Caco-2 (cell line): Measurements from ENCODE around the gene SDCBP2. TPM values are rescaled to one million over a fixed set of nuclear protein-coding genes. Genes with fewer than 3 reads are reported as not detected.

Experiments
- Bru-seq: library from RNA; stranded (reverse); fragments of 400-500 nt; gene quantifications from one replicate; lab custom pipeline; 2021; lab: Mats Ljungman, UMichigan
- BruChase-seq, 2 experiments: library from RNA; stranded (reverse); fragments of 400-500 nt; gene quantifications; one replicate each; lab custom pipeline; 2021; lab: Mats Ljungman, UMichigan
- BruUV-seq: library from RNA; stranded (reverse); fragments of 400-500 nt; replicated peaks from 2 replicates; lab custom pipeline; 2021; lab: Mats Ljungman, UMichigan
- CTCF ChIA-PET: fragments of 300-600 bp; sonication (Branson Sonifier 250); formaldehyde crosslinking; loops from one replicate; lab custom pipeline; 2022; ENCODE audit warnings: antibody characterized with exemption; lab: Charles Lee
- POLR2A ChIA-PET: fragments of 300-600 bp; sonication (Branson Sonifier 250); formaldehyde crosslinking; loops from one replicate; lab custom pipeline; 2022; ENCODE audit warnings: antibody characterized with exemption; lab: Charles Lee
- DNase-seq, 2 experiments: peaks; one replicate each; pipeline versions ENCODE4 v3.0.0 to v3.0.0-alpha.2; 2020 to 2022
- H3K27me3 ChIP-seq: replicated peaks from 2 replicates; pipeline ENCODE4 v1.6.0; 2011; ENCODE audit warnings: low read length; ENCODE audit not compliant: control insufficient read depth, insufficient read depth
- H3K36me3 ChIP-seq: 2 replicates; pipeline ENCODE4 v1.5.1; 2011; ENCODE audit warnings: low read length; ENCODE audit not compliant: control insufficient read depth, insufficient read depth
- H3K4me1 ChIP-seq: fragments of 250-450 bp; sonication (Bioruptor Pico); 2 replicates; pipeline ENCODE4 v1.5.1; 2020; ENCODE audit warnings: mild to moderate bottlenecking
- H3K4me3 ChIP-seq: 2 replicates; pipeline ENCODE4 v1.5.1; 2011; ENCODE audit warnings: low read depth, mild to moderate bottlenecking, control low read depth, low read length
- H3K9me3 ChIP-seq: fragments of 250-450 bp; sonication (Bioruptor Pico); 2 replicates; pipeline ENCODE4 v1.5.1; 2020; ENCODE audit warnings: mild to moderate bottlenecking, moderate library complexity
- H3K27ac Mint-ChIP-seq: one replicate; pipeline ENCODE4 v1.8.0; 2022; ENCODE audit warnings: mixed read lengths; ENCODE audit not compliant: unreplicated experiment
- H3K27me3 Mint-ChIP-seq: one replicate; pipeline ENCODE4 v1.8.0; 2022; ENCODE audit warnings: mixed read lengths; ENCODE audit not compliant: insufficient read depth, unreplicated experiment
- H3K36me3 Mint-ChIP-seq: one replicate; pipeline ENCODE4 v1.8.0; 2022; ENCODE audit warnings: mild to moderate bottlenecking, mixed read lengths; ENCODE audit not compliant: insufficient read depth, unreplicated experiment
- H3K4me1 Mint-ChIP-seq: one replicate; pipeline ENCODE4 v1.8.0; 2022; ENCODE audit warnings: low read depth, mixed read lengths; ENCODE audit not compliant: unreplicated experiment
- H3K4me3 Mint-ChIP-seq: one replicate; pipeline ENCODE4 v1.8.0; 2022; ENCODE audit warnings: mild to moderate bottlenecking, moderate library complexity, mixed read lengths; ENCODE audit not compliant: unreplicated experiment
- H3K9me3 Mint-ChIP-seq: one replicate; pipeline ENCODE4 v1.8.0; 2022; ENCODE audit warnings: mixed read lengths; ENCODE audit not compliant: unreplicated experiment
- intact Hi-C: fragments of 100-400 bp; cut with micrococcal nuclease; formaldehyde crosslinking; loops from one replicate; pipeline ENCODE4 v1.10.0; 2022; ENCODE audit not compliant: unreplicated experiment
- long read RNA-seq: library from polyadenylated mRNA; stranded (forward); transcript quantifications from one replicate; pipeline ENCODE4 v2.0.0, GENCODE V29; 2022
- total RNA-seq: library from RNA; stranded (reverse); gene quantifications from 2 replicates; pipeline ENCODE4 v1.2.3, GENCODE V29; 2022
- TF ChIP-seq, protein P1 (sequence below), 2 experiments: fragments of 200-600 bp in 1 of 2; IDR thresholded peaks; 1 replicate in 1 of 2; 2 replicates in 1 of 2; pipeline versions ENCODE4 v1.5.1 to v1.8.0; 2011 to 2022; ENCODE audit warnings: antibody characterized with exemption in 1 of 2, control low read depth in 1 of 2, inconsistent platforms in 1 of 2, low read depth in 1 of 2, low read length in 1 of 2, mild to moderate bottlenecking in 1 of 2, moderate library complexity in 1 of 2; ENCODE audit not compliant: insufficient read depth in 1 of 2, severe bottlenecking in 1 of 2, unreplicated experiment in 1 of 2

Gene SDCBP2, protein sequence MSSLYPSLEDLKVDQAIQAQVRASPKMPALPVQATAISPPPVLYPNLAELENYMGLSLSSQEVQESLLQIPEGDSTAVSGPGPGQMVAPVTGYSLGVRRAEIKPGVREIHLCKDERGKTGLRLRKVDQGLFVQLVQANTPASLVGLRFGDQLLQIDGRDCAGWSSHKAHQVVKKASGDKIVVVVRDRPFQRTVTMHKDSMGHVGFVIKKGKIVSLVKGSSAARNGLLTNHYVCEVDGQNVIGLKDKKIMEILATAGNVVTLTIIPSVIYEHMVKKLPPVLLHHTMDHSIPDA
- total RNA-seq (1.4 and 2.0 TPM in 2 replicates), Bru-seq, nascent RNA (percentile 26 among the genes with signal in this experiment), BruChase-seq, experiment 1, labeled RNA remaining after a 2-hour chase (percentile 40 among the genes with signal in this experiment), BruChase-seq, experiment 2, labeled RNA remaining after a 6-hour chase (percentile 34 among the genes with signal in this experiment)
- long read RNA-seq, partial matches to known transcripts: 1 of 3 reads
- long read RNA-seq, other reads (novel, unspliced or antisense): 1 of 3 reads

DNA sequence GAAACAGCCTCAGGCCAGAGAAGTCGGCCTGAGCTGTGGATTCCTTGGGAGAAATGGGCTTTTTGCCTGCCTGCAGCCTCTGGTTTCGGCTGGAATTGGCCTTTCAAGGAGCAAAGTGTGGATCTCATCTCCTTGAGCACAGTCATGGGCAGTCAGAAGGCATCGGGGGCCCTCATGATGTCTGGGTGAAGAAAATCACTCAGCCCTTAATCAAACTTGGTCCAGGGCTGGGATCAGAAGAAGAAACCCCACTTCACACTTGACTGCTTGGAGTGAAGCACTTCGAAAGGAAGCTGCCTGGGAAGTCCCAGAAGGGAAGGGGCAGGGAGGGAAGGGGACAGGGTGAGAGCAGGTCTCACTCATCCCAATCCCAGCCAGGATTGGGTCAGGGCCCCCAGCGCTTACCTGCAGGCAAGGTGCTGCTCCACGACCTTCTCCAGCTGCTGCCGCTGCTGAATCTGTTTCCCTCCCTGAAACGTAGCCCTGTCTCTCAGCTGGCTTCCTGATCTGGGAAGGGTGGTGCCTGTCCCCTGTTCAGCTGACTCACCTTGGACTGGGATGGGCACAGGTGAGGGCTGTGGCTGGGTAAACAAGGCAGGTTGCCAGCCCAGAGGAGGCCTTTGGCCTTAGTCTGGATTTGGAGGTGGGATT lies at the start of gene SDCBP2:
TSS of gene SDCBP2 (minus strand) at position 460 of the 651 bp plus-strand sequence. CDS start 8,723 bp downstream, outside the sequence.
- H3K27ac Mint-ChIP-seq: peak within 1 kb of the TSS; percentile 20
- no peak within 1 kb of the TSS for H3K4me3 ChIP-seq
- TF ChIP-seq, protein P1, sequence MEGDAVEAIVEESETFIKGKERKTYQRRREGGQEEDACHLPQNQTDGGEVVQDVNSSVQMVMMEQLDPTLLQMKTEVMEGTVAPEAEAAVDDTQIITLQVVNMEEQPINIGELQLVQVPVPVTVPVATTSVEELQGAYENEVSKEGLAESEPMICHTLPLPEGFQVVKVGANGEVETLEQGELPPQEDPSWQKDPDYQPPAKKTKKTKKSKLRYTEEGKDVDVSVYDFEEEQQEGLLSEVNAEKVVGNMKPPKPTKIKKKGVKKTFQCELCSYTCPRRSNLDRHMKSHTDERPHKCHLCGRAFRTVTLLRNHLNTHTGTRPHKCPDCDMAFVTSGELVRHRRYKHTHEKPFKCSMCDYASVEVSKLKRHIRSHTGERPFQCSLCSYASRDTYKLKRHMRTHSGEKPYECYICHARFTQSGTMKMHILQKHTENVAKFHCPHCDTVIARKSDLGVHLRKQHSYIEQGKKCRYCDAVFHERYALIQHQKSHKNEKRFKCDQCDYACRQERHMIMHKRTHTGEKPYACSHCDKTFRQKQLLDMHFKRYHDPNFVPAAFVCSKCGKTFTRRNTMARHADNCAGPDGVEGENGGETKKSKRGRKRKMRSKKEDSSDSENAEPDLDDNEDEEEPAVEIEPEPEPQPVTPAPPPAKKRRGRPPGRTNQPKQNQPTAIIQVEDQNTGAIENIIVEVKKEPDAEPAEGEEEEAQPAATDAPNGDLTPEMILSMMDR (IDR thresholded peaks at IDR 0.05; ENCODE audit: insufficient read depth in 1 of 2, low read depth in 1 of 2, low read length in 1 of 2, severe bottlenecking in 1 of 2, unreplicated experiment in 1 of 2): no peak
- intact Hi-C loops: loop anchor here (5.0 kb wide), 1 partner anchor 63 kb away; the partner anchor contains the start of gene FKBP1A
- no peaks in the 10 kb centered on the region for H3K27me3 Mint-ChIP-seq
- ChIA-PET CTCF (no interaction called here), POLR2A (no interaction called here)
- no peaks in the 10 kb centered on the region for H3K27me3 ChIP-seq
- H3K36me3 ChIP-seq: peaks cover 4% of the 10 kb centered on the region
- H3K9me3 Mint-ChIP-seq: no peaks in the 10 kb centered on the region
- peaks cover 31% of the 10 kb centered on the region for H3K4me1 ChIP-seq
- peaks cover 13% of the 10 kb centered on the region for H3K4me1 Mint-ChIP-seq
- DNase-seq: peak in 1 of 2 experiments; percentile 39
- no TSS peak for BruUV-seq
- H3K9me3 ChIP-seq: no peaks in the 10 kb centered on the region
- H3K4me3 Mint-ChIP-seq: no peak within 1 kb of the TSS
- H3K36me3 Mint-ChIP-seq: peaks cover 18% of the 10 kb centered on the region

DNA sequence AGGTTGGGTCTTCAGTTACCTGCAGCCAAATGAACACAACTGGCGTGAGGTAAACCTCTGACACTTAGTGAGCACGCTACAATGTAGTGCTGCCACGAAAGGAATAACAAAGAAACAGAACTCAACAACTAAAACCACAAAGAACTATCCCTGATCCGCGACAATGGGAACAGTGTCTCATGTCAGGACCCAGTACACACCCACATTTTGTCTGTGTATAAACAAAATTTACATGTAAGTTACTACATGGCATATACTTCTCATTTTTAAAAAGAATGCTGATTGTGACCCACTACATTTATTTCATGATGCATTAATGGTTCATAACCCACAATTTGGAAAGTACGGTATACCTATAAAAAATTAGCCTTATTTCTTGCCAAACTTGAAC lies 49.8 kb upstream of the SDCBP2 start:
- intact Hi-C loops: no loop called here
- Histone ChIP-seq H3K9me3 (no peaks in the 10 kb centered on the region), H3K36me3 (no peaks in the 10 kb centered on the region; the same call in 1 of the 2 replicates), H3K4me1 (peaks cover 16% of the 10 kb centered on the region), H3K27me3 (no peaks in the 10 kb centered on the region), H3K4me3 (no peak overlapping the region)
- no peak for DNase-seq
- BruUV-seq: no TSS peak
- H3K27ac Mint-ChIP-seq: no peak overlapping the region
- H3K27me3 Mint-ChIP-seq: no peaks in the 10 kb centered on the region
- no peak overlapping the region for H3K4me3 Mint-ChIP-seq
- H3K9me3 Mint-ChIP-seq: no peaks in the 10 kb centered on the region
- TF ChIP-seq, protein P1 (IDR thresholded peaks at IDR 0.05; ENCODE audit: insufficient read depth in 1 of 2, low read depth in 1 of 2, low read length in 1 of 2, severe bottlenecking in 1 of 2, unreplicated experiment in 1 of 2): no peak
- H3K36me3 Mint-ChIP-seq: peaks cover 28% of the 10 kb centered on the region
- ChIA-PET CTCF (no interaction called here), POLR2A (no interaction called here)
- H3K4me1 Mint-ChIP-seq: peaks cover 9% of the 10 kb centered on the region

DNA sequence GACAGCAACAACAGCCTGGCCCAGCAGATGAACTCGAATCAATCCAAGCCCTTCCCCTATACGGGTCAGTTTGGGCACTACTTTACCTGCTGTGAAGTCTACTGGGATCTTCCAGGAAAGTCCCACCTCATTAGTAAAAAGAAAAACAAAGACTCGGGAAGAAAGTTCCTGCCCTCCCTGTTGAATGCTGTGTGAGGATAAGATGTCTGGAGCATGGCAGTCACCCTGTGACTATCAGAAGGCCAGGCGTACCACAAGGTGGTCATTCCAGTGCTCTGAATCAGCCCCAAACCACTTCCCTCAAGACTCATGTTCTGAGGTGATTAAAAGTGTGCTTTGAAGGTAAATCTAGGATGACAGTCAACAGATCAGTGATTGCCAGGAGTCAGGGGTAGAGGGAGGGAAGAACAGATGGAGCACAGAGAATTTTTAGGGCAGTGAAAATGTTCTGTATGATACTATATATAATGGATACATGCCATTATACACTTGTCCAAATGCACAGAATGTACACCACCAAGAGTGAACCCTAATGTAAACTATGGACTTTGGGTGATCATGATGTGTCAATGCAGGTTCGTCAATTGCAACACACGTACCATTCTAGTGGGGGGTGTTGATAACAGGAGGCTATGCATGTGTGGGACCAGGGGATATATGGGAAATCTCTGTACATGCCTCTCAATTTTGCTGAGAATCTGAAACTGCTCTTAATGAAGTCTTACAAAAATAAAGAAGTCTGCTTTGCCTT lies 49.2 kb upstream of the SDCBP2 start:
- Mint-ChIP-seq H3K27ac (no peak overlapping the region), H3K4me3 (no peak overlapping the region), H3K36me3 (peaks cover 34% of the 10 kb centered on the region), H3K9me3 (no peaks in the 10 kb centered on the region), H3K4me1 (peaks cover 7% of the 10 kb centered on the region), H3K27me3 (no peaks in the 10 kb centered on the region)
- H3K9me3 ChIP-seq: no peaks in the 10 kb centered on the region
- peaks cover 16% of the 10 kb centered on the region for H3K4me1 ChIP-seq
- intact Hi-C loops: no loop called here
- TF ChIP-seq, protein P1 (IDR thresholded peaks at IDR 0.05; ENCODE audit: insufficient read depth in 1 of 2, low read depth in 1 of 2, low read length in 1 of 2, severe bottlenecking in 1 of 2, unreplicated experiment in 1 of 2): no peak
- H3K27me3 ChIP-seq: no peaks in the 10 kb centered on the region
- ChIA-PET POLR2A (no interaction called here), CTCF (no interaction called here)
- no peak for DNase-seq
- BruUV-seq: no TSS peak
- H3K36me3 ChIP-seq: no peaks in the 10 kb centered on the region; the same call in 1 of the 2 replicates
- H3K4me3 ChIP-seq: no peak overlapping the region
